Measurements from ENCODE around the gene STK11.

The STK11 gene

DNA sequence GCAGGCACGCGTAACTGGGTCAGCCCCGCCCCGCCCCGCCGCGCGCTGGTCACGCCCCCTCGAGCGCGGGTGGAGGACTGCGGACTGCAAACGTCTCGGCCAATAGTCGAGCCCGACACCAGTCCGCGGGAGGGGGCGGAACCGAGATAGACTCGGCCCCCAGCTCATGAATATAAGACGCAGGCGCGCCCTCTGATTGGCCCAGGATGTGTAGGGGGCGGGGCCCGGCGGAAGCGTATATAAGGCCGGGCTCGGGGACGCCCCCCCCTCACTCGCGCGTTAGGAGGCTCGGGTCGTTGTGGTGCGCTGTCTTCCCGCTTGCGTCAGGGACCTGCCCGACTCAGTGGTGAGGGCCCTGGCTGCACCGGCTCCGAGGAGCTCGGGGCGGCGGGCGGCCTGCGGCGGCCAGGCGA is 63.5 kb downstream of the STK11 start, which contains the start of gene CIRBP:
CIRBP (plus strand) TSS at position 268 of the 413 bp plus-strand sequence. CDS start 1,602 bp downstream, outside the sequence.
- DNase-seq (ENCODE audit: extremely low read depth, low read depth), result peak; percentile 99
- TF ChIP-seq, protein P1, sequence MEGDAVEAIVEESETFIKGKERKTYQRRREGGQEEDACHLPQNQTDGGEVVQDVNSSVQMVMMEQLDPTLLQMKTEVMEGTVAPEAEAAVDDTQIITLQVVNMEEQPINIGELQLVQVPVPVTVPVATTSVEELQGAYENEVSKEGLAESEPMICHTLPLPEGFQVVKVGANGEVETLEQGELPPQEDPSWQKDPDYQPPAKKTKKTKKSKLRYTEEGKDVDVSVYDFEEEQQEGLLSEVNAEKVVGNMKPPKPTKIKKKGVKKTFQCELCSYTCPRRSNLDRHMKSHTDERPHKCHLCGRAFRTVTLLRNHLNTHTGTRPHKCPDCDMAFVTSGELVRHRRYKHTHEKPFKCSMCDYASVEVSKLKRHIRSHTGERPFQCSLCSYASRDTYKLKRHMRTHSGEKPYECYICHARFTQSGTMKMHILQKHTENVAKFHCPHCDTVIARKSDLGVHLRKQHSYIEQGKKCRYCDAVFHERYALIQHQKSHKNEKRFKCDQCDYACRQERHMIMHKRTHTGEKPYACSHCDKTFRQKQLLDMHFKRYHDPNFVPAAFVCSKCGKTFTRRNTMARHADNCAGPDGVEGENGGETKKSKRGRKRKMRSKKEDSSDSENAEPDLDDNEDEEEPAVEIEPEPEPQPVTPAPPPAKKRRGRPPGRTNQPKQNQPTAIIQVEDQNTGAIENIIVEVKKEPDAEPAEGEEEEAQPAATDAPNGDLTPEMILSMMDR (IDR thresholded peaks at IDR 0.05; ENCODE audit: low read depth, low read length), result no peak

DNA sequence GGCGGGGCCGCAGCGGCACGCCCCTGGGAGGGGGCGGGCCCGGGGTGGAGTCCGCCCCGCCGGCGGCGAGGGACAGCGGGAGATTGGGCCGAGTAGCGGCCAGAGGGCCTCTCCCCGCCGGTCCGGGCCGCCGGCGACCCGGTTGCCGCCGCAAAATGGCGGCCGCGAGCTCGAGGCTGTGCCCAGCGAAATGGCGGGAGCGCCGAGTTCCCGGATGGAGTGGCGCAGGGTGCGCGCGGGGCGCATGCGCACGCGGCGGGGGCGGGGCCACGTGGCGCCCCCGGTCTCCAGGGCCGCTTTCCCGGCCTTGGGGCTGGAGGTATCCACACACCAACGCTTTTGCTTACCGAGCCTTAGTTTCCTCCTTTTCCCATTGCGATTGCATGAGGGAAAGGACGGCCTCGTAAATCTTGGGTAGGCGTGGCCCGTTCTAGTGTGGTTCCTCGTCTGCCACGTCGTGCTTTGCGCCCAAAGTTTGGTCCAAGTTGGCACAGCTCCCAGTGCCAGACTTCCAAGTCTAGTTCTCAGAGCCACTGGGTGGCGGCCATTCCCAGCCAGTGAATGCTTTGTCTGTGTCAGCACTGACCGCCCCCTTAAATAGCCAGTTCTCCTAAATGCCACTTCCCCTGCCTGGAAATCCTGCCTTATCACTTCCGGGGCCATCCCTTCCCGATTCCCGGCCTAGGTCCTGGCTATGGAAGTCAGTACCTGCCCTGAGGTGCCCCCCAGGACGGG is 64.1 kb downstream of the STK11 start:
- TF ChIP-seq, protein P1 (IDR thresholded peaks at IDR 0.05; ENCODE audit: low read depth, low read length), result peak; percentile 2; the same call in 1 of the 2 replicates
- DNase-seq (ENCODE audit: extremely low read depth, low read depth), result peak; percentile 66

DNA sequence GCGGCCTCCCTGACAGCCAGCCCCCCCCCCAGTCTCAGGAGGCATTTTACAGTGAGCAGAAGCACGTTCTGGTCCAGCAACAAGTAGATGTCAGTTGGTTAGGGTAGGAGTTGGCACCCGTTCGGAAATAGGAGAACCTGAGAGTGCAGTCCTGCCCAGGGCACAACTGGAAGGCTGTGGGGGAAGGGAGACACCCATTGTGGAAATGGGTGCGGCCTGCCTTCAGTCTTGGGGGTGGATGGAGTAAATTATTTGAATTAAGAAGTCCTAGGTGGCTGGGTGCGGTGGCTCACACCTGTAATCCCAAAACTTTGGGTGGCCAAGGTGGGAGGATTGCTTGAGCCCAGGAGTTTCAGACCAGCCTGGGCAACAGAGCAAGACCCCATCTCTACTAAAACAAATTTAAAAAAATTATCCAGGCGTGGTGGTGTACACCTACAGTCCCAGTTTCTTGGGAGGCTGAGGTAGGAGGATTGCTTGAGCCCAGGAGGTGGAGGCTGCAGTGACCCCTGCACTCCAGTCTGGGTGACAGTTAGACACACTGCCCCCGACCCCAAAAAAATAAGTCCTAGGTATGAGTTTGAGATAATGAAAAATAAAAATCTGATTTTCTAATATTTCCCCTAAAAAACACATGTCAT is 64.8 kb downstream of the STK11 start:
- DNase-seq (ENCODE audit: extremely low read depth, low read depth), result no peak
- TF ChIP-seq, protein P1 (IDR thresholded peaks at IDR 0.05; ENCODE audit: low read depth, low read length), result no peak

DNA sequence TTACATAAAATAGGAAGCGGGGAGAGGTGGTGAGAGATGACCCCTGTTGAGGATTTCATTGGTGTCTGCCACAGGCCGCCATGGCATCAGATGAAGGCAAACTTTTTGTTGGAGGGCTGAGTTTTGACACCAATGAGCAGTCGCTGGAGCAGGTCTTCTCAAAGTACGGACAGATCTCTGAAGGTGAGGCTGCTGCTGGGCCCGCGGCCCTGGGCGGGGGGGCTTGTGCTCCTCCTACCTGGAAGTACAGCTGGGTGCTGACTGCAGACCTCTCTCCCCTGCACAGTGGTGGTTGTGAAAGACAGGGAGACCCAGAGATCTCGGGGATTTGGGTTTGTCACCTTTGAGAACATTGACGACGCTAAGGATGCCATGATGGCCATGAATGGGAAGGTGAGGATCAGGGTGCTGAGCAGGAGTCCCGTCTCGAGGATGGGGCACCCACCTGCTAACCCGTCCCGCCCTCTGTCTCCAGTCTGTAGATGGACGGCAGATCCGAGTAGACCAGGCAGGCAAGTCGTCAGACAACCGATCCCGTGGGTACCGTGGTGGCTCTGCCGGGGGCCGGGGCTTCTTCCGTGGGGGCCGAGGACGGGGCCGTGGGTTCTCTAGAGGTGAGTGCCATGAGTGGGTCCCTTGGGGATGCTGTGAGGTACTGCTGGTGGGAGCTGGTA is 65.4 kb downstream of the STK11 start:
- TF ChIP-seq, protein P1 (IDR thresholded peaks at IDR 0.05; ENCODE audit: low read depth, low read length), result no peak
- no peak for DNase-seq (ENCODE audit: extremely low read depth, low read depth)

DNA sequence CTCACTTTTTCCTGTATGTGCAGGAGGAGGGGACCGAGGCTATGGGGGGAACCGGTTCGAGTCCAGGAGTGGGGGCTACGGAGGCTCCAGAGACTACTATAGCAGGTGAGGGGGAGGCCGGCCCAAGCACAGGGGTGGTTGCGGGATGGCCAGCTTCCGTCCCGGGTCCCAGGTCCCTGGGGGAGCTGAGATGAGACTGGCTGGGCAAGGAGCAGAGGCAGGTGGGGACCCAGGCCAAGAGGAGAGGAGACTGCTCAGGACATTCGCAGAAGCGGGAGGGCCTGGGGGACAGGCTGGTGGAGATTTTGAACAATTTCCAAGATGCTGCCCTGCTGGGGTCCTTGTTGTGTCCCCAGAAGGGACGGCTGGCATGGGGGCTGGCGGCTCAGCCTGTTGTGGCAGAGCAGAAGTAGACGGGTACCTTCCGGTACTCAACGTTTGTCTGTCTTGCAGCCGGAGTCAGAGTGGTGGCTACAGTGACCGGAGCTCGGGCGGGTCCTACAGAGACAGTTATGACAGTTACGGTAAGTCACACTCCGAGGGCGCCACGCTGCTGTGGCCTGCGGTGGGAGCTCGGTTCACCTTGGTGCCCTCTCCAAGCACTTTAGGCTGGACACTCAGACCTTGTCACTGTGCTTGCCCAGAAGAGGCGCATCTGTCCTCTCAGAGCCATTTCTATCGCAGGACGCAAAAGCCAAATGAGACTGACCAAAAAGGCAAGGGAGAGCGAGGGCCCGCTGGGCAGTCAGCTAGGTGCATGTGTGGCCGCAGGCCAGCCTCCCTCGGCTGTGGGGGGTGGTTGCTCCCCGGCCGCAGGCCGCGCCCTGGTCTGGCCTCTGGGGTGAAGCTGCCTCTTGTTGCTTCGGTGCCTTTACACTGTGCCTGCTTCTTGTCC is 66.2 kb downstream of the STK11 start:
- DNase-seq (ENCODE audit: extremely low read depth, low read depth), result no peak
- TF ChIP-seq, protein P1 (IDR thresholded peaks at IDR 0.05; ENCODE audit: low read depth, low read length), result no peak

DNA sequence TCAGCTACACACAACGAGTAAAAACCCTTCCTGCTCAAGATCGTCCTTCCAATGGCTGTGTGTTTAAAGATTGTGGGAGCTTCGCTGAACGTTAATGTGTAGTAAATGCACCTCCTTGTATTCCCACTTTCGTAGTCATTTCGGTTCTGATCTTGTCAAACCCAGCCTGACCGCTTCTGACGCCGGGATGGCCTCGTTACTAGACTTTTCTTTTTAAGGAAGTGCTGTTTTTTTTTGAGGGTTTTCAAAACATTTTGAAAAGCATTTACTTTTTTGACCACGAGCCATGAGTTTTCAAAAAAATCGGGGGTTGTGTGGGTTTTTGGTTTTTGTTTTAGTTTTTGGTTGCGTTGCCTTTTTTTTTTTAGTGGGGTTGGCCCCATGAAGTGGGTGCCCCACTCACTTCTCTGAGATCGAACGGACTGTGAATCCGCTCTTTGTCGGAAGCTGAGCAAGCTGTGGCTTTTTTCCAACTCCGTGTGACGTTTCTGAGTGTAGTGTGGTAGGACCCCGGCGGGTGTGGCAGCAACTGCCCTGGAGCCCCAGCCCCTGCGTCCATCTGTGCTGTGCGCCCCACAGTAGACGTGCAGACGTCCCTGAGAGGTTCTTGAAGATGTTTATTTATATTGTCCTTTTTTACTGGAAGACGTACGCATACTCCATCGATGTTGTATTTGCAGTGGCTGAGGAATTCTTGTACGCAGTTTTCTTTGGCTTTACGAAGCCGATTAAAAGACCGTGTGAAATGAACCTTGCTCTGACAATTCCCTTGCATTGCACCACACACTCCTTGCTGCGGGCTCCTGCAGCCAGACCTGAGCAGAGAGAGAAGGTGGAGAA is 67.1 kb downstream of the STK11 start:
- DNase-seq (ENCODE audit: extremely low read depth, low read depth), result no peak
- TF ChIP-seq, protein P1 (IDR thresholded peaks at IDR 0.05; ENCODE audit: low read depth, low read length), result no peak

All from AG09319 (cell line).